GM12878 (cell line): Measurements from ENCODE around the gene B3GAT1. TPM values are rescaled to one million over a fixed set of nuclear protein-coding genes. Genes with fewer than 3 reads are reported as not detected.

Experiments used
- ATAC-seq: fragments of 200-7000 bp; cut with Tn5 transposase; 3 replicates; pipeline ENCODE4 v1.9.1; 2020; ENCODE audit warnings: mild to moderate bottlenecking, moderate library complexity
- BruUV-seq: library from RNA; stranded (reverse); fragments of 400-500 nt; replicated peaks from 2 replicates; lab custom pipeline; 2021; lab: Mats Ljungman, UMichigan
- CTCF ChIA-PET: fragments of 300-600 bp; sonication (Branson Sonifier 250); formaldehyde crosslinking; extraction: SDS; loops from one replicate; lab custom pipeline; 2021; ENCODE audit warnings: inconsistent platforms; lab: Yijun Ruan, JAX
- POLR2A ChIA-PET: fragments of 350-600 bp; formaldehyde crosslinking; extraction: SDS; loops from one replicate; lab custom pipeline; 2021; ENCODE audit warnings: inconsistent platforms; lab: Charles Lee
- RAD21 ChIA-PET: fragments of 300-600 bp; sonication (Branson Sonifier 250); formaldehyde crosslinking; loops from one replicate; lab custom pipeline; 2023; ENCODE audit warnings: antibody characterized with exemption; ENCODE audit not compliant: unreplicated experiment; lab: Charles Lee
- SMC1A ChIA-PET: fragments of 300-600 bp; sonication (Branson Sonifier 250); formaldehyde crosslinking; loops from one replicate; lab custom pipeline; 2023; ENCODE audit not compliant: unreplicated experiment, uncharacterized antibody; lab: Charles Lee
- DNase-seq: peaks from one replicate; pipeline ENCODE4 v3.0.0-alpha.2; 2011; ENCODE audit warnings: low read depth, low spot score
- FAIRE-seq: peaks from 3 replicates; lab custom pipeline; 2011; peaks lifted over from hg19 to GRCh38; lab: Jason Lieb, UNC
- H2AFZ ChIP-seq: 2 replicates; pipeline ENCODE4 v1.6.0; 2011; ENCODE audit warnings: low read depth, low read length, control low read depth; ENCODE audit not compliant: control insufficient read depth
- H3K27ac ChIP-seq: 2 replicates; pipeline ENCODE4 v1.5.1; 2011; ENCODE audit warnings: control low read depth; ENCODE audit not compliant: control insufficient read depth, insufficient read depth
- H3K27me3 ChIP-seq, 2 experiments: replicated peaks in 1 of 2; 2 replicates each; pipeline versions ENCODE4 v1.6.0 to v1.6.1; 2011; ENCODE audit warnings: low read length in 1 of 2; ENCODE audit not compliant: control insufficient read depth in 2 of 2, insufficient read depth in 2 of 2
- H3K36me3 ChIP-seq, 2 experiments: 2 replicates each; pipeline ENCODE4 v1.5.1; 2011; ENCODE audit warnings: low read length in 1 of 2; ENCODE audit not compliant: control insufficient read depth in 2 of 2, insufficient read depth in 2 of 2
- H3K4me1 ChIP-seq: 2 replicates; pipeline ENCODE4 v1.6.1; 2011; ENCODE audit warnings: mild to moderate bottlenecking, low read length, moderate library complexity, mixed read lengths; ENCODE audit not compliant: control insufficient read depth, insufficient read depth
- H3K4me2 ChIP-seq: 2 replicates; pipeline ENCODE4 v1.6.0; 2011; ENCODE audit warnings: control low read depth; ENCODE audit not compliant: control insufficient read depth, insufficient read depth
- H3K4me3 ChIP-seq: fragments of 200-600 bp; sonication (generic); 2 replicates; pipeline ENCODE4 v1.5.1; 2016
- H3K79me2 ChIP-seq: 2 replicates; pipeline ENCODE4 v1.6.0; 2011; ENCODE audit warnings: low read length; ENCODE audit not compliant: control insufficient read depth, insufficient read depth
- H3K9ac ChIP-seq: 2 replicates; pipeline ENCODE4 v1.8.0; 2011; ENCODE audit warnings: low read length, control low read depth, mixed read lengths; ENCODE audit not compliant: control insufficient read depth, insufficient read depth
- H3K9me3 ChIP-seq: replicated peaks from 3 replicates; pipeline ENCODE4 v1.5.1; 2011; ENCODE audit warnings: mild to moderate bottlenecking, low read length; ENCODE audit not compliant: control insufficient read depth, insufficient read depth
- H4K20me1 ChIP-seq: 2 replicates; pipeline ENCODE4 v1.6.0; 2011; ENCODE audit not compliant: control insufficient read depth, insufficient read depth
- BMI1 ChIP-seq: fragments of 450-650 bp; IDR thresholded peaks from 2 replicates; pipeline ENCODE4 v1.6.1; 2016; ENCODE audit warnings: mild to moderate bottlenecking, moderate library complexity, borderline replicate concordance
- CREB1 ChIP-seq: IDR thresholded peaks from 2 replicates; pipeline ENCODE4 v1.6.1; 2012; ENCODE audit warnings: low read depth, mild to moderate bottlenecking, inconsistent platforms
- CREM ChIP-seq: IDR thresholded peaks from 2 replicates; pipeline ENCODE4 v1.6.1; 2014; ENCODE audit warnings: antibody characterized with exemption, low read depth
- EED ChIP-seq: sonication (generic); IDR thresholded peaks from 2 replicates; pipeline ENCODE4 v1.6.1; 2016; ENCODE audit warnings: antibody characterized with exemption, low read depth
- HDGF ChIP-seq: fragments of 450-650 bp; IDR thresholded peaks from 2 replicates; pipeline ENCODE4 v1.6.1; 2016; ENCODE audit warnings: antibody characterized with exemption
- NRF1 ChIP-seq: conservative IDR thresholded peaks from 2 replicates; pipeline ENCODE4 v1.6.1; 2011; ENCODE audit warnings: mild to moderate bottlenecking, low read depth, low read length, improper control_type of control experiment
- POLR2AphosphoS2 ChIP-seq: IDR thresholded peaks from 2 replicates; pipeline ENCODE4 v1.6.1; 2011; ENCODE audit warnings: low read depth, mild to moderate bottlenecking, low read length, improper control_type of control experiment, moderate library complexity
- SMAD1 ChIP-seq: fragments of 450-650 bp; IDR thresholded peaks from 2 replicates; pipeline ENCODE4 v1.6.1; 2018; ENCODE audit warnings: mild to moderate bottlenecking, low read depth; ENCODE audit not compliant: partially characterized antibody
- SPI1 ChIP-seq: IDR thresholded peaks from 2 replicates; pipeline ENCODE4 v1.6.1; 2011; ENCODE audit warnings: low read depth, mild to moderate bottlenecking, low read length, moderate library complexity, borderline replicate concordance; ENCODE audit not compliant: insufficient read depth
- SREBF2 ChIP-seq: IDR thresholded peaks from 2 replicates; pipeline ENCODE4 v1.6.1; 2012; ENCODE audit warnings: mild to moderate bottlenecking, low read length
- STAT3 ChIP-seq: IDR thresholded peaks from 2 replicates; pipeline ENCODE4 v1.6.1; 2011; ENCODE audit warnings: low read depth, low read length, improper control_type of control experiment
- WGBS: methylation state at CpG from one replicate; pipeline ENCODE4 v1.1.6; 2016; ENCODE audit warnings: low lambda C conversion rate; ENCODE audit not compliant: insufficient replicate concordance, insufficient coverage; ENCODE audit errors: missing lambda C conversion rate; 5-methylcytosine and 5-hydroxymethylcytosine counted together
- in situ Hi-C: fragments of 300-500 bp; cut with MboI; formaldehyde crosslinking; loops from 9 replicates; pipeline ENCODE4 v1.14.3; 2018; ENCODE audit warnings: mixed read lengths
- intact Hi-C: fragments of 100-400 bp; cut with micrococcal nuclease; formaldehyde crosslinking; loops from one replicate; pipeline ENCODE4 v1.14.2; 2022; ENCODE audit not compliant: unreplicated experiment
- polyA plus RNA-seq, 11 experiments: library from polyadenylated mRNA; depleted of rRNA in 4 of 11; unstranded in 6 of 11; stranded (reverse) in 5 of 11; fragments of >200 nt; fragmentation: Nextera tagmentation in 4 of 11; fragmentation: Illumina TruSeq in 1 of 11; extraction: Ambion mirVana in 4 of 11; extraction: Trizol in 1 of 11; gene quantifications; 1 replicate in 1 of 11; 2 replicates in 10 of 11; pipeline versions ENCODE4 v1.2.1 to v1.2.3, GENCODE V29; 2011 to 2016; ENCODE audit warnings: inconsistent platforms in 2 of 11, missing spikeins in 2 of 11, low read depth in 1 of 11
- total RNA-seq, 4 experiments: library from RNA; depleted of rRNA in 3 of 4; stranded (reverse); fragments of >200 nt in 3 of 4; fragmentation: Illumina TruSeq in 1 of 4; extraction: Trizol in 1 of 4; gene quantifications; 2 replicates each; pipeline versions ENCODE4 v1.2.1 to v1.2.3, GENCODE V29; 2013 to 2021
- TF ChIP-seq, protein P1 (sequence below): fragments of 450-650 bp; IDR thresholded peaks from 2 replicates; pipeline ENCODE4 v1.6.1; 2017; ENCODE audit warnings: mild to moderate bottlenecking, moderate library complexity

The B3GAT1 gene
- total and polyA plus RNA-seq, 10 of the 15 experiments (the other 5 are each of a cell fraction or from before 2014, with no cell fraction given): 0.05 TPM; not detected in 9

DNA sequence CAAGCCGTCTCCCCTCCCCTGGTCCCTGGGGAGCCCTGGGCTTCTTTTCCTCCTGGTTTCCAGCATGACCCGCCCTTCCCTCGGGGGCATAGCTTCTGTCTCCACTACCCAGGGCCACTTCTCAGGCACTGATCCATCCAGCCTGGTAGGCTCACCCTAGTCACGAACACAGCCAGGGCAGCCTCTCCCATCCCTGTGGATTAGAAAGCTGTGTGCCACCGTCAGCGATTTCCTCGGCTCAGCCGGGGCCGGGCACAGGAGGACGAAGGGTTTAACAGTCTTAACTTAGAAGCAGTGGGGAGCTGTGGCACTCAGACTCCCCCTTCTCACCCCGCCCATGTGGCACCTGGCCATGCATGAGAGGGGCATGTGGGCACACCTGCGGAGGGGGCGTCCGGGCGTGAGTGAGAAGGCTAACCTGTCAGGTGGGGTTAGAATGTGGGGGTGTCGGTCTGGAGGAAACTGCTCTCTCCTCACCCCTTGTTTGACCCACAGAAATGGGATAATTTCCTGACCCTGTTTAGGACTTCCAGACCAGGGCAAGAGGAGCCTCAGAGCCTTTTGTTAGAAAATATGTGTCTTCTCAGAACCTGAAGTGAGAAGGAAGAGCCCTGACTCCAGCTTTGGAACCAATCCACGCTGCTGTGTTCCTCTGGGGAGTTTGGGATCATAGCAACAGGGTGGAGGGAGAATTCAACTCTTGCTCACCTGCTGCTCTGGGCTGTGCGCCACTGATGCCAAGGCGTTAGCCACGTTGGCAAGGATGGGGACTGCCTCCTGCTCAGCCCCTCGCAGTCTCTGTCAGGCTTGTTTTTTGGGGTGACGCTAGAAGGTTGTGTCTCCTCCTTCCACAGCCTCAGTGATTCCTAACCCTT, 65.7 kb downstream of the B3GAT1 start:
- FAIRE-seq (no peak), DNase-seq (no peak), ATAC-seq (no peak)
- RAD21 ChIA-PET: no interaction called here
- Histone ChIP-seq H3K4me3 (no peak overlapping the region), H3K9ac (no peak overlapping the region), H3K9me3 (no peaks in the 10 kb centered on the region), H4K20me1 (no peaks in the 10 kb centered on the region; the same call in 1 of the 2 replicates), H3K27me3 (no peaks in the 10 kb centered on the region; a peak in 2 of 4 replicates), H3K4me1 (peaks cover 16% of the 10 kb centered on the region)
- intact Hi-C loops: no loop called here
- in situ Hi-C loops: no loop called here
- POLR2A ChIA-PET: interaction anchor here (0.5 kb wide), 1 partner anchor 23 kb away, joined by 3 read pairs; no protein-coding TSS in a partner anchor
- no peak for TF ChIP-seq CREB1
- no peak for TF ChIP-seq STAT3
- TF ChIP-seq SREBF2: no peak
- no peak for TF ChIP-seq POLR2AphosphoS2
- TF ChIP-seq, all 136 proteins: peak for 0
- SMC1A ChIA-PET: no interaction called here
- 48% methylated on average over 19 of the region's 22 CpGs for WGBS
- H2AFZ ChIP-seq: no peak overlapping the region
- BruUV-seq: no TSS peak
- no peak overlapping the region for H3K4me2 ChIP-seq
- CTCF ChIA-PET: no interaction called here
- H3K36me3 ChIP-seq: no peaks in the 10 kb centered on the region
- no peak overlapping the region for H3K27ac ChIP-seq
- no peaks in the 10 kb centered on the region for H3K79me2 ChIP-seq

DNA sequence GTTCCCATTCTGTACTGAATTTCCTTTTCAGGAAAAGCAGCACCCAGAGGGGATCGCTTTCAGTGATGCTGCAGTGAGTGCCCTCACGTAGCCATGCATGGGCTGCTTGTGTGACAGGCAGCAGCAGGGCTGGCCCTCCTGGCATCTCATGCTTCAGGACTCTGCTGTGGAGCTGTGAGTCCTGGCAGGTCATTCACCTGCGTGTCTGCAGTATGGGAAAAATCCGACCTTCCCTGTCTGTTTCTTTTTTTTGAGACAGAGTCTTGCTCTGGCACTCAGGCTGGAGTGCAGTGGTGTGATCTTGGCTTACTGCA, 66.8 kb downstream of the B3GAT1 start:
- Histone ChIP-seq H3K4me1 (peaks cover 11% of the 10 kb centered on the region), H3K9ac (no peak overlapping the region), H3K4me3 (no peak overlapping the region), H3K27ac (no peak overlapping the region), H3K27me3 (no peaks in the 10 kb centered on the region; a peak in 2 of 4 replicates), H2AFZ (no peak overlapping the region), H3K9me3 (no peaks in the 10 kb centered on the region), H3K79me2 (no peaks in the 10 kb centered on the region), H3K36me3 (no peaks in the 10 kb centered on the region), H3K4me2 (no peak overlapping the region), H4K20me1 (no peaks in the 10 kb centered on the region; the same call in 1 of the 2 replicates)
- DNase-seq (no peak), FAIRE-seq (no peak), ATAC-seq (no peak)
- in situ Hi-C loops: no loop called here
- SMC1A ChIA-PET: no interaction called here
- RAD21 ChIA-PET: no interaction called here
- intact Hi-C loops: no loop called here
- 48% methylated on average over 4 of the region's 4 CpGs for WGBS
- POLR2A ChIA-PET: no interaction called here
- BruUV-seq: no TSS peak
- CTCF ChIA-PET: no interaction called here
- TF ChIP-seq SMAD1: no peak
- no peak for TF ChIP-seq CREM
- TF ChIP-seq HDGF: no peak
- TF ChIP-seq BMI1: no peak
- no peak for TF ChIP-seq NRF1
- no peak for TF ChIP-seq SPI1
- TF ChIP-seq, protein P1, sequence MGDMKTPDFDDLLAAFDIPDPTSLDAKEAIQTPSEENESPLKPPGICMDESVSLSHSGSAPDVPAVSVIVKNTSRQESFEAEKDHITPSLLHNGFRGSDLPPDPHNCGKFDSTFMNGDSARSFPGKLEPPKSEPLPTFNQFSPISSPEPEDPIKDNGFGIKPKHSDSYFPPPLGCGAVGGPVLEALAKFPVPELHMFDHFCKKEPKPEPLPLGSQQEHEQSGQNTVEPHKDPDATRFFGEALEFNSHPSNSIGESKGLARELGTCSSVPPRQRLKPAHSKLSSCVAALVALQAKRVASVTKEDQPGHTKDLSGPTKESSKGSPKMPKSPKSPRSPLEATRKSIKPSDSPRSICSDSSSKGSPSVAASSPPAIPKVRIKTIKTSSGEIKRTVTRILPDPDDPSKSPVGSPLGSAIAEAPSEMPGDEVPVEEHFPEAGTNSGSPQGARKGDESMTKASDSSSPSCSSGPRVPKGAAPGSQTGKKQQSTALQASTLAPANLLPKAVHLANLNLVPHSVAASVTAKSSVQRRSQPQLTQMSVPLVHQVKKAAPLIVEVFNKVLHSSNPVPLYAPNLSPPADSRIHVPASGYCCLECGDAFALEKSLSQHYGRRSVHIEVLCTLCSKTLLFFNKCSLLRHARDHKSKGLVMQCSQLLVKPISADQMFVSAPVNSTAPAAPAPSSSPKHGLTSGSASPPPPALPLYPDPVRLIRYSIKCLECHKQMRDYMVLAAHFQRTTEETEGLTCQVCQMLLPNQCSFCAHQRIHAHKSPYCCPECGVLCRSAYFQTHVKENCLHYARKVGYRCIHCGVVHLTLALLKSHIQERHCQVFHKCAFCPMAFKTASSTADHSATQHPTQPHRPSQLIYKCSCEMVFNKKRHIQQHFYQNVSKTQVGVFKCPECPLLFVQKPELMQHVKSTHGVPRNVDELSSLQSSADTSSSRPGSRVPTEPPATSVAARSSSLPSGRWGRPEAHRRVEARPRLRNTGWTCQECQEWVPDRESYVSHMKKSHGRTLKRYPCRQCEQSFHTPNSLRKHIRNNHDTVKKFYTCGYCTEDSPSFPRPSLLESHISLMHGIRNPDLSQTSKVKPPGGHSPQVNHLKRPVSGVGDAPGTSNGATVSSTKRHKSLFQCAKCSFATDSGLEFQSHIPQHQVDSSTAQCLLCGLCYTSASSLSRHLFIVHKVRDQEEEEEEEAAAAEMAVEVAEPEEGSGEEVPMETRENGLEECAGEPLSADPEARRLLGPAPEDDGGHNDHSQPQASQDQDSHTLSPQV: no peak
- no peak for TF ChIP-seq EED
